OCI-LY3 (cell line): ENCODE results near the gene BCAP29.

Source experiments
- CTCF ChIP-seq: fragments of 200-600, 300-600 bp; sonication (generic); IDR thresholded peaks from 2 replicates; pipeline ENCODE4 v1.5.1; 2014; ENCODE audit warnings: antibody characterized with exemption, low read length, low read depth
- EZH2phosphoT487 ChIP-seq: fragments of 200-600 bp; shearing (Covaris generic); IDR thresholded peaks from 2 replicates; pipeline ENCODE4 v1.6.1; 2018; ENCODE audit warnings: antibody characterized with exemption, mixed run types, low read depth

- TF ChIP-seq EZH2phosphoT487: no peak
- TF ChIP-seq CTCF: no peak
These were observed 13.0 kb downstream of the BCAP29 start for GRCh38 chr7:107593025-107593410.
